RWPE1 (cell line): ENCODE results near the gene ITGAX.

ENCODE experiments used
- CTCF ChIA-PET: fragments of 350-600 bp; sonication (Branson Sonifier 250); formaldehyde crosslinking; extraction: SDS; loops from one replicate; lab custom pipeline; 2021; lab: Yijun Ruan, JAX
- POLR2A ChIA-PET: fragments of 400-600 bp; formaldehyde crosslinking; extraction: SDS; loops from one replicate; lab custom pipeline; 2020; ENCODE audit warnings: antibody characterized with exemption; ENCODE audit not compliant: low non-redundant PET; lab: Yijun Ruan, JAX
- DNase-seq: peaks from one replicate; pipeline ENCODE4 v3.0.0; 2012; ENCODE audit warnings: low spot score
- H3K27ac ChIP-seq: fragments of 450-650 bp; 2 replicates; pipeline ENCODE4 v1.5.1; 2017
- TF ChIP-seq, protein P1 (sequence below): fragments of 450-650 bp; conservative IDR thresholded peaks from 2 replicates; pipeline ENCODE4 v1.5.1; 2017; ENCODE audit warnings: low read depth, mild to moderate bottlenecking

Gene ITGAX

GRCh38 chr16:31355431-31356100, 590 bp downstream of the ITGAX start:
- POLR2A ChIA-PET = no interaction called here
- H3K27ac ChIP-seq = no peak overlapping the region

GRCh38 chr16:31356566-31357323, 1.8 kb downstream of the ITGAX start:
- no peak for DNase-seq
- CTCF ChIA-PET = no interaction called here
- TF ChIP-seq, protein P1, sequence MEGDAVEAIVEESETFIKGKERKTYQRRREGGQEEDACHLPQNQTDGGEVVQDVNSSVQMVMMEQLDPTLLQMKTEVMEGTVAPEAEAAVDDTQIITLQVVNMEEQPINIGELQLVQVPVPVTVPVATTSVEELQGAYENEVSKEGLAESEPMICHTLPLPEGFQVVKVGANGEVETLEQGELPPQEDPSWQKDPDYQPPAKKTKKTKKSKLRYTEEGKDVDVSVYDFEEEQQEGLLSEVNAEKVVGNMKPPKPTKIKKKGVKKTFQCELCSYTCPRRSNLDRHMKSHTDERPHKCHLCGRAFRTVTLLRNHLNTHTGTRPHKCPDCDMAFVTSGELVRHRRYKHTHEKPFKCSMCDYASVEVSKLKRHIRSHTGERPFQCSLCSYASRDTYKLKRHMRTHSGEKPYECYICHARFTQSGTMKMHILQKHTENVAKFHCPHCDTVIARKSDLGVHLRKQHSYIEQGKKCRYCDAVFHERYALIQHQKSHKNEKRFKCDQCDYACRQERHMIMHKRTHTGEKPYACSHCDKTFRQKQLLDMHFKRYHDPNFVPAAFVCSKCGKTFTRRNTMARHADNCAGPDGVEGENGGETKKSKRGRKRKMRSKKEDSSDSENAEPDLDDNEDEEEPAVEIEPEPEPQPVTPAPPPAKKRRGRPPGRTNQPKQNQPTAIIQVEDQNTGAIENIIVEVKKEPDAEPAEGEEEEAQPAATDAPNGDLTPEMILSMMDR = no peak
- H3K27ac ChIP-seq = no peak overlapping the region
- POLR2A ChIA-PET = no interaction called here

More at GRCh38 chr16:31355431-31356100, 590 bp downstream of the ITGAX start:
- CTCF ChIA-PET = no interaction called here
- TF ChIP-seq, protein P1 = no peak
- no peak for DNase-seq

DNA sequence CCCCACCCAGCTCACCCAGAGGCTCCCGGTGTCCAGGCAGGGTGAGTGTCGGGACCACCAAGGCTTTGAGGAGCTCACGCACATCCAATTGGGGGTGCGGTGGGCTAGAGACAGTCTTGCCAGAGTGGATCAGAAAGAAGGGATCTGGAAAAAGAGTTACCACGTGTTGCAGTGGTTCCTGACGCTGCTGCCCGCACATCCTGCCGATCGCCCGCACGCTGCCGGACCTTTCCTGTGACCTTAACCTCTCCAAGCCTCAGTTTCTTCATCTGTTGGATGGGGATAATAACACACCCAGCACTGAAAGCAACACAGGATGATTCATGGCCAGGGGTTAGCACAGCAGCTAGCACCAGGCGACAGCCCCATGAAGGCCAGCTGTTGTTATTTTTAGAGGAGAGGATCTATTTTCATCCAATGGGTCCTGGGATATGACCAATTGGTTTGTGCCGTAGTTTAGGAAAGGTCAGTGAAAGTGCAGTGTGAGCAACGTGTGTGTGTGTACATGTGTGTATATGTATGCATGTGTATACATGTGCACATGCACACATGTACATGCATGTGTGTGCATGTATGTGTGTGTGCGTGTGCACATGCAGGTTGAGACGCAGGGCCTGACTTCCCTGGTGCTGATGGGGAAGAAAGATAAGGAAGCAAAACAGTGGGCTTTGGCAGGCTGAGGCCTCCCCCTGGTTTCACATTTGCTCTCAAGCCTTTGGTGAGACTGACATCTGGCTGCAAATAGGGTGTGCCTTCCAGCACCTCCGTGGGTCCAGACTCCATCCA, 2.5 kb downstream of the ITGAX start:
- no peak overlapping the region for H3K27ac ChIP-seq
- TF ChIP-seq, protein P1 = no peak
- ChIA-PET CTCF (no interaction called here), POLR2A (no interaction called here)
- DNase-seq = no peak

DNA sequence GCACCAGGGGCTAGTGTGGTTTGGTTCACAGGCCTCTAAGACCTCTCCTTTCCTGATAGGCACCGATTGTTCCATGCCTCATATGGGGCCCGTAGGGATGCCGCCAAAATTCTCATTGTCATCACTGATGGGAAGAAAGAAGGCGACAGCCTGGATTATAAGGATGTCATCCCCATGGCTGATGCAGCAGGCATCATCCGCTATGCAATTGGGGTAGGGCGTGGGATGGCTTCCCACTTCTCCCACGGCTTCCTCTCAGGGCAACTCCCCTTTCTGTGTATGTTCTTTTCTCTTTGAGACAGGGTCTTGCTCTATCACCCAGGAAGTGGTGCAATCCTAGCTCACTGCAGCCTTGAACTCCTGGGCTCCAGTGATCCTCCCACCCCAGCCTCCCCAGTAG, 5.3 kb downstream of the ITGAX start:
- TF ChIP-seq, protein P1 = no peak
- ChIA-PET CTCF (no interaction called here), POLR2A (no interaction called here)
- no peak overlapping the region for H3K27ac ChIP-seq
- DNase-seq = no peak

DNA sequence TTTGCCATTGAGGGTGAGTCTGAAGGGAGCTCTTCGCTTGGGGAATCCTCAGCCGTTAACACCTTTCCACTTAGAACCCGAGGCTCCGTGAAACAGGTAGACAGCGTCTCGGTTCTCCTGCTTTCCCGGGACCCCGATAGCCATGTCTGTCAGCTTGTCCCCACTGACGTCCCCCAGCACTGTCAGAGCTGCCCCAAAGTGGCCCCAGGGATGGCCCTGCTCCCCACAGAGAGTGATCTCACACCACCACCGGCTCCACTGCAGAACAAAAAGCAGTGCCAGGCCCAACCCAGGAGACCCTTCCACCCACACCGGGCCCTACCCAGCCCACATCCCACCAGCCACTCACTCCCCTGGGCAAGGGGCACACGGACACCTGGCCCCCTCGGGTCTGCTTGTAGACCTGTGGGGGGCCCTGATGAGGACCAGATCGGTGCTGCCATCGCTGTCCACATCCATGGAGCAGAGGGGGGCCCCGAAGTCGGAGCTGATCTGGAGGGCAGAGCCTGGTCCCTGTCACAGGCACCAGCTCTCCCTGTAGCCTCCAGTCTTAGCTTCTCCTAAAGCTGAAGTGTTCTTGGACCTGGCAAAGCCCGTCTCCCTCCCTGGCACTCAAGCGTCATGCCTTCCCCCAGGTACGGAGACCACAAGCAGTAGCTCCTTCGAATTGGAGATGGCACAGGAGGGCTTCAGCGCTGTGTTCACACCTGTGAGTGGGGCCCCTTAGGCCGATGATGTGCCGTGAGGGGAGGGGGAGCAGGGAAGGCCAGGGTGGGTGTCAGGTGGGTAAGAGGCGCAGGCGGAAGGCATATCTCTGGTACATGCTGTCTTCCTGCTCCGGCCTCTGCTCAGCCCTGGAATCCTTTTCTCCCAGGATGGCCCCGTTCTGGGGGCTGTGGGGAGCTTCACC, 6.5 kb downstream of the ITGAX start:
- TF ChIP-seq, protein P1 = no peak
- CTCF ChIA-PET = interaction anchor here (0.7 kb wide), 1 partner anchor 61 kb away, joined by 3 read pairs; no protein-coding TSS in a partner anchor
- no peak overlapping the region for H3K27ac ChIP-seq
- no peak for DNase-seq
- POLR2A ChIA-PET = no interaction called here
